Endodermal cell (in vitro differentiated cells): Measurements from ENCODE around the gene SGTB. TPM values are rescaled to one million over a fixed set of nuclear protein-coding genes. Genes with fewer than 3 reads are reported as not detected.

Source experiments
- DNase-seq: peaks from one replicate; pipeline ENCODE4 v3.0.0-alpha.2; 2017
- H3K27ac ChIP-seq: 2 replicates; pipeline ENCODE4 v1.5.1; 2013; ENCODE audit warnings: mild to moderate bottlenecking, low read depth, low read length, moderate library complexity
- H3K27me3 ChIP-seq: 2 replicates; pipeline ENCODE4 v1.6.1; 2013; ENCODE audit warnings: mild to moderate bottlenecking, low read length, moderate library complexity; ENCODE audit not compliant: insufficient read depth, control insufficient read depth, poor library complexity, severe bottlenecking
- H3K36me3 ChIP-seq: 2 replicates; pipeline ENCODE4 v1.7.0; 2013; ENCODE audit warnings: mild to moderate bottlenecking, low read length, moderate library complexity; ENCODE audit not compliant: control insufficient read depth, insufficient read depth
- H3K4me1 ChIP-seq: one replicate; pipeline ENCODE4 v1.7.0; 2013; ENCODE audit warnings: low read length; ENCODE audit not compliant: control insufficient read depth, insufficient read depth
- H3K4me3 ChIP-seq: 2 replicates; pipeline ENCODE4 v1.5.1; 2013; ENCODE audit warnings: mild to moderate bottlenecking, low read length, moderate library complexity
- H3K9ac ChIP-seq: 2 replicates; pipeline ENCODE4 v1.6.1; 2013; ENCODE audit warnings: mild to moderate bottlenecking, low read length, moderate library complexity; ENCODE audit not compliant: poor library complexity, severe bottlenecking; ENCODE audit errors: extremely low read depth
- H3K9me3 ChIP-seq: 2 replicates; pipeline ENCODE4 v1.6.1; 2013; ENCODE audit warnings: mild to moderate bottlenecking, low read length, moderate library complexity; ENCODE audit not compliant: control insufficient read depth
- H3K27ac Mint-ChIP-seq: 2 replicates; pipeline ENCODE4 v1.8.0; 2020; ENCODE audit warnings: mixed read lengths
- H3K27me3 Mint-ChIP-seq: 2 replicates; pipeline ENCODE4 v1.8.0; 2021; ENCODE audit warnings: mild to moderate bottlenecking, mixed read lengths; ENCODE audit not compliant: insufficient read depth
- H3K36me3 Mint-ChIP-seq: 2 replicates; pipeline ENCODE4 v1.8.0; 2020; ENCODE audit warnings: low read depth, mixed read lengths
- H3K4me1 Mint-ChIP-seq: 2 replicates; pipeline ENCODE4 v1.8.0; 2020; ENCODE audit warnings: mixed read lengths
- H3K4me3 Mint-ChIP-seq: 2 replicates; pipeline ENCODE4 v1.8.0; 2020; ENCODE audit warnings: mild to moderate bottlenecking, moderate library complexity, mixed read lengths
- H3K9me3 Mint-ChIP-seq: 2 replicates; pipeline ENCODE4 v1.8.0; 2020; ENCODE audit warnings: mild to moderate bottlenecking, mixed read lengths
- WGBS, 2 experiments: methylation state at CpG; one replicate each; pipeline versions ENCODE4 v1.1.5 to v1.1.7; 2013; ENCODE audit warnings: missing lambda C conversion rate in 2 of 2, mixed read lengths in 1 of 2; ENCODE audit not compliant: insufficient coverage in 1 of 2, insufficient read length in 1 of 2; 5-methylcytosine and 5-hydroxymethylcytosine counted together
- total RNA-seq, 2 donors: library from RNA; stranded (reverse); fragmentation: NEBNext Ultra II Directional in 1 of 2; extraction: Animal tissue kit (Norgen Biotek cat#: 25700) in 1 of 2; gene quantifications; 2 replicates in 1 of 2; 3 replicates in 1 of 2; pipeline ENCODE4 v1.2.1, GENCODE V29; 2021
- TF ChIP-seq, protein P1 (sequence below): fragments of 200-600 bp; sonication (generic); conservative IDR thresholded peaks from 2 replicates; pipeline ENCODE4 v1.5.0; 2021; ENCODE audit warnings: antibody characterized with exemption, mild to moderate bottlenecking

SGTB gene
- total RNA-seq, 2 donors from 2014 or later: 14.6 to 17.9 TPM

DNA sequence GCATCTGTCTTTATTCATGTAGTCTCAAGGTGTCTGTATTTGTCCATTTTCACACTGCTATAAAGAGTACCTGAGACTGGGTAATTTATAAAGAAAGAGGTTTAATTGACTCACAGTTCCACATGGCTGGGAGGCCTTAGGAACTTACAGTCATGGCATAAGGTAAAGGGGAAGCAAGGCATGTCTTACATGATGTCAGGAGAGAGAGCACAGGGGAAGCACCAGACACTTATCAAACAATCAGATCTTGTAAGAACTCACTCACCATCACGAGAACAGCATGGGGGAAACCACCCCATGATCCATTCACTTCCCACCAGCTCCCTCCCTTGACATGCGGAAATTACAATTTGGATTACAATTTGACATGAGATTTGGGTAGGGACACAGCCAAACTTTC, 44.3 kb upstream of the SGTB start:
- peaks cover 16% of the 10 kb centered on the region for H3K36me3 ChIP-seq
- Mint-ChIP-seq H3K36me3 (peaks cover 48% of the 10 kb centered on the region), H3K27me3 (no peaks in the 10 kb centered on the region), H3K9me3 (peaks cover 14% of the 10 kb centered on the region), H3K4me1 (peaks cover 8% of the 10 kb centered on the region), H3K4me3 (no peak overlapping the region), H3K27ac (no peak overlapping the region)
- H3K27me3 ChIP-seq: no peaks in the 10 kb centered on the region
- H3K9me3 ChIP-seq: no peaks in the 10 kb centered on the region
- no peaks in the 10 kb centered on the region for H3K4me1 ChIP-seq
- no peak for DNase-seq
- 67 to 100% methylated on average over 1 to 2 of the region's 2 CpGs for WGBS, 2 experiments
- H3K9ac ChIP-seq: no peak overlapping the region
- H3K4me3 ChIP-seq: no peak overlapping the region
- H3K27ac ChIP-seq: no peak overlapping the region
- TF ChIP-seq, protein P1, sequence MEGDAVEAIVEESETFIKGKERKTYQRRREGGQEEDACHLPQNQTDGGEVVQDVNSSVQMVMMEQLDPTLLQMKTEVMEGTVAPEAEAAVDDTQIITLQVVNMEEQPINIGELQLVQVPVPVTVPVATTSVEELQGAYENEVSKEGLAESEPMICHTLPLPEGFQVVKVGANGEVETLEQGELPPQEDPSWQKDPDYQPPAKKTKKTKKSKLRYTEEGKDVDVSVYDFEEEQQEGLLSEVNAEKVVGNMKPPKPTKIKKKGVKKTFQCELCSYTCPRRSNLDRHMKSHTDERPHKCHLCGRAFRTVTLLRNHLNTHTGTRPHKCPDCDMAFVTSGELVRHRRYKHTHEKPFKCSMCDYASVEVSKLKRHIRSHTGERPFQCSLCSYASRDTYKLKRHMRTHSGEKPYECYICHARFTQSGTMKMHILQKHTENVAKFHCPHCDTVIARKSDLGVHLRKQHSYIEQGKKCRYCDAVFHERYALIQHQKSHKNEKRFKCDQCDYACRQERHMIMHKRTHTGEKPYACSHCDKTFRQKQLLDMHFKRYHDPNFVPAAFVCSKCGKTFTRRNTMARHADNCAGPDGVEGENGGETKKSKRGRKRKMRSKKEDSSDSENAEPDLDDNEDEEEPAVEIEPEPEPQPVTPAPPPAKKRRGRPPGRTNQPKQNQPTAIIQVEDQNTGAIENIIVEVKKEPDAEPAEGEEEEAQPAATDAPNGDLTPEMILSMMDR: no peak

DNA sequence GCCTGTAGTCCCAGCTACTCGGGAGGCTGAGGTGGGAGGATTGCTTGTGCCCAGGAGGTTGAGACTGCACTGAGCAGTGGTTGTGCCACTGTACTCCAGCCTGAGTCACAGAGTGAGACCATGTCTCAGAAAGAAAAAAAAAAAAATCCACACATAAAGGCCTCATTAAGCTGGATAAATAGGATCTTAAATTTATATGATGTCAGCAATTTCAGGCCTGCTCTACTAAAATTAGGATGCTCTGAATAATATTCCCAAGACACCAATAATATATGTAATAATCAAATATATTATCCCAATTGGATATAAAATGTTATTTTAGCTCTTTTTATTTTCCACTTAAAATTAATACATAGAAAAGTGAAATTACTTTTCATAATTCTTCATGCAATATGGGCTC, 43.7 kb upstream of the SGTB start:
- no peak for DNase-seq

DNA sequence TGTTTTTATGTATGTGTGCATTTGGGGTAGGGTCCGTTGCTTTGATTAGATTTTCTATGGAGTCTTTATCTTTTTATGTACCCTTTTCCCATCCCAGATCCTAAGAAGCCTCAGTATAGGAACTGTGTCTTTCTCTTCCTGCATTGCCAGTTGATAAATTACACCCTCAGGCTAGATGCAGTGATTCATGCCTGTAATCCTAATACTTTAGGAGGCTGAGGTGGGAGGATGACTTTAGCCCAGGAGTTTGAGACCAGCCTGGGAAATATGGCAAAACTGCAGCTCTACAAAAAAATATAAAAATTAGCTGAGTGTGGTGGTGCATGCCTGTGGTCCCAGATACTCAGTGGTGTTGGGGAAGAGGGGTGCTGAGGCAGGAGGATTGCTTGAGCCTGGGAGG, 40.3 kb upstream of the SGTB start:
- Histone ChIP-seq H3K4me3 (no peak overlapping the region), H3K9ac (no peak overlapping the region), H3K4me1 (no peaks in the 10 kb centered on the region), H3K27me3 (no peaks in the 10 kb centered on the region), H3K36me3 (peaks cover 24% of the 10 kb centered on the region), H3K27ac (no peak overlapping the region), H3K9me3 (no peaks in the 10 kb centered on the region)
- Mint-ChIP-seq H3K4me1 (no peaks in the 10 kb centered on the region), H3K9me3 (peaks cover 11% of the 10 kb centered on the region), H3K4me3 (no peak overlapping the region), H3K27me3 (no peaks in the 10 kb centered on the region), H3K36me3 (peaks cover 50% of the 10 kb centered on the region), H3K27ac (no peak overlapping the region)
- DNase-seq: no peak
- 89% methylated on average over 1 of the region's 1 CpG; no CpG with 5 or more reads in 1 of the 2 experiments for WGBS, 2 experiments
- TF ChIP-seq, protein P1: no peak

More for the DNA sequence above, 43.7 kb upstream of the SGTB start:
- Histone ChIP-seq H3K9ac (no peak overlapping the region), H3K27ac (no peak overlapping the region), H3K9me3 (no peaks in the 10 kb centered on the region), H3K4me1 (no peaks in the 10 kb centered on the region), H3K36me3 (peaks cover 20% of the 10 kb centered on the region), H3K27me3 (no peaks in the 10 kb centered on the region), H3K4me3 (no peak overlapping the region)
- WGBS, 2 experiments: 95 to 100% methylated on average over 1 of the region's 1 CpG
- Mint-ChIP-seq H3K9me3 (peaks cover 14% of the 10 kb centered on the region), H3K27ac (no peak overlapping the region), H3K27me3 (no peaks in the 10 kb centered on the region), H3K4me1 (peaks cover 8% of the 10 kb centered on the region), H3K4me3 (no peak overlapping the region), H3K36me3 (peaks cover 51% of the 10 kb centered on the region)
- TF ChIP-seq, protein P1: no peak
